Smooth muscle cell (in vitro differentiated cells): ENCODE results near the gene MCOLN1. TPM values are rescaled to one million over a fixed set of nuclear protein-coding genes. Genes with fewer than 3 reads are reported as not detected.

ENCODE experiments used
- DNase-seq: peaks from one replicate; lab custom pipeline; 2025; ENCODE audit not compliant: unreplicated experiment; lab: John Stamatoyannopoulos, UW
- H2AFZ ChIP-seq: fragments of 200-600 bp; sonication (generic); 2 replicates; pipeline ENCODE4 v1.6.0; 2016; ENCODE audit warnings: antibody characterized with exemption, low read depth, mild to moderate bottlenecking
- H3F3A ChIP-seq: fragments of 200-600 bp; sonication (generic); 2 replicates; pipeline ENCODE4 v1.6.0; 2017; ENCODE audit warnings: antibody characterized with exemption, low read depth
- H3K27ac ChIP-seq: fragments of 200-600 bp; sonication (generic); 2 replicates; pipeline ENCODE4 v1.5.1; 2016; ENCODE audit warnings: low read depth, mild to moderate bottlenecking
- H3K27me3 ChIP-seq: fragments of 200-600 bp; sonication (generic); 2 replicates; pipeline ENCODE4 v1.6.1; 2016; ENCODE audit warnings: low read depth, mild to moderate bottlenecking
- H3K36me3 ChIP-seq: fragments of 200-600 bp; sonication (generic); 2 replicates; pipeline ENCODE4 v1.5.1; 2016; ENCODE audit warnings: low read depth
- H3K4me1 ChIP-seq: fragments of 200-600 bp; sonication (generic); 2 replicates; pipeline ENCODE4 v1.5.1; 2016; ENCODE audit warnings: low read depth
- H3K4me2 ChIP-seq: fragments of 200-600 bp; sonication (generic); 2 replicates; pipeline ENCODE4 v1.6.0; 2016; ENCODE audit warnings: mild to moderate bottlenecking
- H3K4me3 ChIP-seq: fragments of 200-600 bp; sonication (generic); 2 replicates; pipeline ENCODE4 v1.5.1; 2016; ENCODE audit warnings: mild to moderate bottlenecking
- H3K79me2 ChIP-seq: fragments of 200-600 bp; sonication (generic); 2 replicates; pipeline ENCODE4 v1.6.0; 2016; ENCODE audit warnings: low read depth, mild to moderate bottlenecking
- H3K9ac ChIP-seq: fragments of 200-600 bp; sonication (generic); 2 replicates; pipeline ENCODE4 v1.6.0; 2016; ENCODE audit warnings: low read depth
- H3K9me3 ChIP-seq: fragments of 200-600 bp; sonication (generic); replicated peaks from 2 replicates; pipeline ENCODE4 v1.5.1; 2016; ENCODE audit warnings: low read depth
- H4K20me1 ChIP-seq: fragments of 200-600 bp; sonication (generic); 2 replicates; pipeline ENCODE4 v1.6.0; 2016; ENCODE audit warnings: low read depth
- CTCF ChIP-seq: fragments of 200-600 bp; sonication (generic); IDR thresholded peaks from 2 replicates; pipeline ENCODE4 v1.5.1; 2017; ENCODE audit warnings: borderline replicate concordance, mild to moderate bottlenecking, antibody characterized with exemption; ENCODE audit not compliant: insufficient read depth, poor library complexity, severe bottlenecking
- WGBS: methylation state at CpG from one replicate; pipeline ENCODE4 v1.1.7; 2016; ENCODE audit warnings: low lambda C conversion rate; 5-methylcytosine and 5-hydroxymethylcytosine counted together
- polyA plus RNA-seq: library from polyadenylated mRNA; unstranded; fragments of >200 nt; fragmentation: Nextera tagmentation; extraction: Ambion mirVana; gene quantifications from 2 replicates; pipeline ENCODE4 v1.2.1, GENCODE V29; 2016
- small RNA-seq: library from RNA; depleted of rRNA; stranded (forward); fragments of <200 nt; gene quantifications from one replicate; pipeline ENCODE3, GENCODE V24; 2014
- total RNA-seq: library from RNA; depleted of rRNA; stranded (reverse); fragments of >200 nt; gene quantifications from 2 replicates; pipeline ENCODE4 v1.2.3, GENCODE V29; 2014

MCOLN1 gene
- total and polyA plus RNA-seq, 2 experiments from 2014 or later, result 9.8 to 19.2 TPM

GRCh38 chr19:7578127-7578526, 55.7 kb downstream of the MCOLN1 start:
- Histone ChIP-seq H3K27ac (no peak overlapping the region), H3K27me3 (peaks cover 13% of the 10 kb centered on the region), H4K20me1 (no peaks in the 10 kb centered on the region), H3K9ac (no peak overlapping the region), H3K4me2 (no peak overlapping the region), H3K4me1 (no peaks in the 10 kb centered on the region), H3K79me2 (no peaks in the 10 kb centered on the region), H2AFZ (no peak overlapping the region), H3K4me3 (no peak overlapping the region), H3K36me3 (no peaks in the 10 kb centered on the region), H3K9me3 (no peaks in the 10 kb centered on the region), H3F3A (no peaks in the 10 kb centered on the region)
- DNase-seq, result no peak
- 80% methylated on average over 6 of the region's 6 CpGs for WGBS
- TF ChIP-seq CTCF, result no peak

- no peak overlapping the region for H3K4me2 ChIP-seq
- TF ChIP-seq CTCF, result no peak
- no peaks in the 10 kb centered on the region for H3K9me3 ChIP-seq
- H3F3A ChIP-seq, result no peaks in the 10 kb centered on the region
- no peaks in the 10 kb centered on the region for H4K20me1 ChIP-seq
- H3K27ac ChIP-seq, result no peak overlapping the region
- H3K4me3 ChIP-seq, result no peak overlapping the region
- H3K4me1 ChIP-seq, result no peaks in the 10 kb centered on the region
- no peaks in the 10 kb centered on the region for H3K79me2 ChIP-seq
- WGBS, result 75% methylated on average over 6 of the region's 6 CpGs
- no peak overlapping the region for H3K9ac ChIP-seq
- DNase-seq, result no peak
- H3K36me3 ChIP-seq, result no peaks in the 10 kb centered on the region
- no peak overlapping the region for H2AFZ ChIP-seq
- H3K27me3 ChIP-seq, result peaks cover 13% of the 10 kb centered on the region
Observed at GRCh38 chr19:7579182-7579581, 56.8 kb downstream of the MCOLN1 start.

- Histone ChIP-seq H3K27me3 (peaks cover 11% of the 10 kb centered on the region), H3K79me2 (no peaks in the 10 kb centered on the region), H3F3A (no peaks in the 10 kb centered on the region), H3K9me3 (no peaks in the 10 kb centered on the region), H4K20me1 (no peaks in the 10 kb centered on the region), H2AFZ (no peak overlapping the region), H3K9ac (no peak overlapping the region), H3K4me1 (no peaks in the 10 kb centered on the region), H3K4me2 (no peak overlapping the region), H3K27ac (no peak overlapping the region), H3K4me3 (no peak overlapping the region), H3K36me3 (no peaks in the 10 kb centered on the region)
- WGBS, result 69% methylated on average over 11 of the region's 11 CpGs
- DNase-seq, result no peak
- no peak for TF ChIP-seq CTCF
Observed at GRCh38 chr19:7582446-7582845, 60.0 kb downstream of the MCOLN1 start.

Small RNAs within 50 kb of the gene (small RNA-seq; reads per million reads assigned to genes)
- gene AC008878.2, result not detected

Other genes with a start within 250 kb of the MCOLN1 start
- gene INSR, start 228.2 kb upstream of the MCOLN1 start, total RNA-seq, result 8.5 and 12.7 TPM in 2 replicates
- gene INSR, start 228.2 kb upstream of the MCOLN1 start, polyA plus RNA-seq, result 2.8 and 3.9 TPM in 2 replicates
- 18.0 and 24.0 TPM in 2 replicates for gene ARHGEF18, start 173.7 kb upstream of the MCOLN1 start, total RNA-seq
- 18.8 and 26.0 TPM in 2 replicates for gene ARHGEF18, start 173.7 kb upstream of the MCOLN1 start, polyA plus RNA-seq
- 3.8 TPM in 1 of 2 replicates, not detected in the other for gene PEX11G, start 33.6 kb upstream of the MCOLN1 start, total RNA-seq
- gene PEX11G, start 33.6 kb upstream of the MCOLN1 start, polyA plus RNA-seq, result 4.3 and 6.4 TPM in 2 replicates
- 47.9 and 67.2 TPM in 2 replicates for gene ZNF358, start 6.5 kb upstream of the MCOLN1 start, total RNA-seq
- gene ZNF358, start 6.5 kb upstream of the MCOLN1 start, polyA plus RNA-seq, result 34.4 and 40.8 TPM in 2 replicates
- gene PNPLA6, start 13.1 kb downstream of the MCOLN1 start, total RNA-seq, result 40.7 and 55.6 TPM in 2 replicates
- 22.3 and 40.0 TPM in 2 replicates for gene PNPLA6, start 13.1 kb downstream of the MCOLN1 start, polyA plus RNA-seq
- 1.5 and 1.8 TPM in 2 replicates for gene CAMSAP3, start 73.2 kb downstream of the MCOLN1 start, total RNA-seq
- gene CAMSAP3, start 73.2 kb downstream of the MCOLN1 start, polyA plus RNA-seq, result 1.4 and 10.7 TPM in 2 replicates
- gene XAB2, start 106.9 kb downstream of the MCOLN1 start, total RNA-seq, result 26.9 and 36.3 TPM in 2 replicates
- gene XAB2, start 106.9 kb downstream of the MCOLN1 start, polyA plus RNA-seq, result 26.9 and 34.2 TPM in 2 replicates
- gene PET100, start 107.2 kb downstream of the MCOLN1 start, total RNA-seq, result 14.5 and 22.1 TPM in 2 replicates
- 354 and 386 TPM in 2 replicates for gene PET100, start 107.2 kb downstream of the MCOLN1 start, polyA plus RNA-seq
- gene PCP2, start 111.1 kb downstream of the MCOLN1 start, total RNA-seq, result not detected in 2 replicates
- gene PCP2, start 111.1 kb downstream of the MCOLN1 start, polyA plus RNA-seq, result 0.35 and 0.56 TPM in 2 replicates
- 11.6 and 17.8 TPM in 2 replicates for gene STXBP2, start 114.5 kb downstream of the MCOLN1 start, total RNA-seq
- gene STXBP2, start 114.5 kb downstream of the MCOLN1 start, polyA plus RNA-seq, result 32.7 and 67.2 TPM in 2 replicates
- gene RETN, start 146.4 kb downstream of the MCOLN1 start, total RNA-seq, result not detected in 2 replicates
- not detected in 2 replicates for gene RETN, start 146.4 kb downstream of the MCOLN1 start, polyA plus RNA-seq
- gene MCEMP1, start 154.5 kb downstream of the MCOLN1 start, total RNA-seq, result not detected in 2 replicates
- gene MCEMP1, start 154.5 kb downstream of the MCOLN1 start, polyA plus RNA-seq, result not detected in 2 replicates
- 61.4 and 61.8 TPM in 2 replicates for gene TRAPPC5, start 158.2 kb downstream of the MCOLN1 start, total RNA-seq
- gene TRAPPC5, start 158.2 kb downstream of the MCOLN1 start, polyA plus RNA-seq, result 166 and 174 TPM in 2 replicates
- gene FCER2, start 179.5 kb downstream of the MCOLN1 start, total RNA-seq, result not detected in 2 replicates
- gene FCER2, start 179.5 kb downstream of the MCOLN1 start, polyA plus RNA-seq, result not detected in 2 replicates
- gene CLEC4G, start 209.5 kb downstream of the MCOLN1 start, total RNA-seq, result not detected in 2 replicates
- not detected in 2 replicates for gene CLEC4G, start 209.5 kb downstream of the MCOLN1 start, polyA plus RNA-seq
- not detected in 2 replicates for gene CD209, start 224.9 kb downstream of the MCOLN1 start, total RNA-seq
- not detected in 2 replicates for gene CD209, start 224.9 kb downstream of the MCOLN1 start, polyA plus RNA-seq
- not detected in 2 replicates for gene CLEC4M, start 240.6 kb downstream of the MCOLN1 start, total RNA-seq
- gene CLEC4M, start 240.6 kb downstream of the MCOLN1 start, polyA plus RNA-seq, result not detected in 2 replicates